Upper lobe of left lung (tissue), 4 donors: ENCODE data around the gene APBA1.

Experiments used
- CTCF ChIP-seq, 6 experiments: fragments of 450-650 bp in 4 of 6; fragments of 200-600 bp in 2 of 6; sonication (generic) in 2 of 6; IDR thresholded peaks; one replicate each; pipeline ENCODE4 v1.5.1; 2016 to 2019; ENCODE audit warnings: antibody characterized with exemption in 6 of 6
- POLR2AphosphoS5 ChIP-seq, 2 donors: sonication (generic); formaldehyde crosslinking; IDR thresholded peaks; one replicate each; pipeline ENCODE4 v1.5.1; 2017; ENCODE audit warnings: antibody characterized with exemption in 2 of 2

- TF ChIP-seq CTCF (IDR thresholded peaks at IDR 0.05) = no peak
- no peak for TF ChIP-seq POLR2AphosphoS5 (IDR thresholded peaks at IDR 0.05)
Measured at GRCh38 chr9:69601698-69602097, 70.5 kb downstream of the APBA1 start.
